H9 (cell line): Measurements from ENCODE around the gene ETV7. TPM values are rescaled to one million over a fixed set of nuclear protein-coding genes. Genes with fewer than 3 reads are reported as not detected.

ENCODE experiments used
- DNase-seq: peaks from one replicate; pipeline ENCODE4 v3.0.0-alpha.2; 2017
- H2AFZ ChIP-seq: one replicate; pipeline ENCODE4 v1.6.1; 2013; ENCODE audit warnings: mild to moderate bottlenecking, low read length, control low read depth, moderate library complexity
- H2AK5ac ChIP-seq: 2 replicates; pipeline ENCODE4 v1.6.1; 2013; ENCODE audit warnings: low read length, control low read depth, mixed read lengths; ENCODE audit not compliant: insufficient read length
- H2BK120ac ChIP-seq: one replicate; pipeline ENCODE4 v1.6.1; 2013; ENCODE audit warnings: low read depth, mild to moderate bottlenecking, low read length, control low read depth, inconsistent platforms; ENCODE audit not compliant: poor library complexity, severe bottlenecking
- H2BK12ac ChIP-seq: 2 replicates; pipeline ENCODE4 v1.6.1; 2013; ENCODE audit warnings: low read length, control low read depth, mixed read lengths, low read depth; ENCODE audit not compliant: insufficient read length
- H2BK15ac ChIP-seq: 2 replicates; pipeline ENCODE4 v1.6.1; 2013; ENCODE audit warnings: low read depth, low read length, control low read depth
- H2BK20ac ChIP-seq: one replicate; pipeline ENCODE4 v1.6.1; 2013; ENCODE audit warnings: low read depth, mild to moderate bottlenecking, low read length, control low read depth, inconsistent platforms; ENCODE audit not compliant: poor library complexity, severe bottlenecking
- H2BK5ac ChIP-seq: 2 replicates; pipeline ENCODE4 v1.6.1; 2013; ENCODE audit warnings: low read length, control low read depth, mixed read lengths; ENCODE audit not compliant: insufficient read length
- H3K14ac ChIP-seq: 2 replicates; pipeline ENCODE4 v1.6.1; 2013; ENCODE audit warnings: low read length, control low read depth; ENCODE audit not compliant: insufficient read depth
- H3K18ac ChIP-seq: 2 replicates; pipeline ENCODE4 v1.6.1; 2013; ENCODE audit warnings: low read depth, mild to moderate bottlenecking, mixed read lengths, low read length, control low read depth; ENCODE audit not compliant: insufficient read length
- H3K23ac ChIP-seq: 2 replicates; pipeline ENCODE4 v1.6.1; 2013; ENCODE audit warnings: low read length, control low read depth, mixed read lengths, low read depth; ENCODE audit not compliant: insufficient read length
- H3K23me2 ChIP-seq: 2 replicates; pipeline ENCODE4 v1.6.1; 2013; ENCODE audit warnings: low read depth, mild to moderate bottlenecking, mixed read lengths, low read length, control low read depth; ENCODE audit not compliant: insufficient read length, poor library complexity, severe bottlenecking
- H3K27ac ChIP-seq: 2 replicates; pipeline ENCODE4 v1.5.1; 2013; ENCODE audit warnings: low read length, control low read depth, mixed read lengths, low read depth; ENCODE audit not compliant: insufficient read length
- H3K27me3 ChIP-seq: 2 replicates; pipeline ENCODE4 v1.6.1; 2013; ENCODE audit warnings: low read length, control low read depth, inconsistent platforms; ENCODE audit not compliant: insufficient read depth
- H3K4ac ChIP-seq: 2 replicates; pipeline ENCODE4 v1.6.1; 2013; ENCODE audit warnings: low read depth, mild to moderate bottlenecking, control low read depth, inconsistent platforms, low read length, moderate library complexity
- H3K4me1 ChIP-seq: 2 replicates; pipeline ENCODE4 v1.6.1; 2013; ENCODE audit warnings: low read length, control low read depth, inconsistent platforms; ENCODE audit not compliant: insufficient read depth
- H3K4me2 ChIP-seq: 2 replicates; pipeline ENCODE4 v1.6.1; 2013; ENCODE audit warnings: low read length, control low read depth, mixed read lengths; ENCODE audit not compliant: insufficient read length, insufficient read depth
- H3K56ac ChIP-seq: 2 replicates; pipeline ENCODE4 v1.6.1; 2013; ENCODE audit warnings: low read depth, mild to moderate bottlenecking, mixed read lengths, low read length, control low read depth; ENCODE audit not compliant: insufficient read length
- H3K79me1 ChIP-seq: 2 replicates; pipeline ENCODE4 v1.6.1; 2013; ENCODE audit warnings: low read depth, mild to moderate bottlenecking, moderate library complexity, low read length, control low read depth, inconsistent platforms; ENCODE audit not compliant: insufficient read depth, poor library complexity, severe bottlenecking
- H3K79me2 ChIP-seq: 2 replicates; pipeline ENCODE4 v1.6.1; 2013; ENCODE audit warnings: low read length, control low read depth, inconsistent platforms; ENCODE audit not compliant: insufficient read depth
- H3K9ac ChIP-seq: 2 replicates; pipeline ENCODE4 v1.6.1; 2013; ENCODE audit warnings: low read length, control low read depth, mixed read lengths; ENCODE audit not compliant: insufficient read length; ENCODE audit errors: extremely low read depth
- H3K9me3 ChIP-seq: one replicate; pipeline ENCODE4 v1.6.1; 2013; ENCODE audit warnings: low read depth, low read length, inconsistent platforms; ENCODE audit not compliant: control insufficient read depth
- H3T11ph ChIP-seq: one replicate; pipeline ENCODE4 v1.6.1; 2013; ENCODE audit warnings: mild to moderate bottlenecking, low read length, control low read depth, inconsistent platforms
- H4K20me1 ChIP-seq: one replicate; pipeline ENCODE4 v1.6.1; 2013; ENCODE audit not compliant: control insufficient read depth, insufficient read length, insufficient read depth
- H4K5ac ChIP-seq: 2 replicates; pipeline ENCODE4 v1.6.1; 2013; ENCODE audit warnings: low read depth, mild to moderate bottlenecking, mixed read lengths, low read length, control low read depth; ENCODE audit not compliant: insufficient read length
- H4K8ac ChIP-seq: replicated peaks from 2 replicates; pipeline ENCODE4 v1.6.1; 2013; ENCODE audit warnings: low read length, control low read depth, mixed read lengths, low read depth; ENCODE audit not compliant: insufficient read length
- H4K91ac ChIP-seq: 2 replicates; pipeline ENCODE4 v1.6.1; 2013; ENCODE audit warnings: low read depth, mild to moderate bottlenecking, moderate library complexity, mixed read lengths, low read length, control low read depth; ENCODE audit not compliant: insufficient read length
- H3K27ac Mint-ChIP-seq, 3 experiments: 2 replicates in 2 of 3; 3 replicates in 1 of 3; pipeline ENCODE4 v1.8.0; 2020 to 2021; ENCODE audit warnings: mixed read lengths in 3 of 3, mild to moderate bottlenecking in 1 of 3, moderate library complexity in 1 of 3
- H3K27me3 Mint-ChIP-seq: 2 replicates; pipeline ENCODE4 v1.8.0; 2021; ENCODE audit warnings: low read depth, mild to moderate bottlenecking, moderate library complexity, mixed read lengths
- H3K36me3 Mint-ChIP-seq, 3 experiments: 2 replicates in 2 of 3; 3 replicates in 1 of 3; pipeline ENCODE4 v1.8.0; 2020 to 2021; ENCODE audit warnings: low read depth in 3 of 3, mixed read lengths in 3 of 3; ENCODE audit not compliant: insufficient read depth in 1 of 3
- H3K4me1 Mint-ChIP-seq, 2 experiments: 2 replicates each; pipeline ENCODE4 v1.8.0; 2020; ENCODE audit warnings: mixed read lengths in 2 of 2
- H3K4me3 Mint-ChIP-seq, 2 experiments: 2 replicates in 1 of 2; 3 replicates in 1 of 2; pipeline ENCODE4 v1.8.0; 2020 to 2021; ENCODE audit warnings: mild to moderate bottlenecking in 2 of 2, mixed read lengths in 2 of 2, moderate library complexity in 1 of 2
- H3K9me3 Mint-ChIP-seq, 2 experiments: 2 replicates in 1 of 2; 3 replicates in 1 of 2; pipeline ENCODE4 v1.8.0; 2020; ENCODE audit warnings: mild to moderate bottlenecking in 2 of 2, mixed read lengths in 2 of 2, moderate library complexity in 1 of 2
- CTCF ChIP-seq: fragments of 200-600 bp; sonication (generic); conservative IDR thresholded peaks from 3 replicates; pipeline ENCODE4 v1.8.0; 2021; ENCODE audit warnings: antibody characterized with exemption, mild to moderate bottlenecking
- WGBS: extraction: QIAGEN DNeasy Blood & Tissue Kit; methylation state at CpG from one replicate; pipeline ENCODE4 v1.1.7; 2013; ENCODE audit warnings: missing lambda C conversion rate, low lambda C conversion rate, mixed read lengths; ENCODE audit not compliant: insufficient read length; ENCODE audit errors: extremely low coverage; 5-methylcytosine and 5-hydroxymethylcytosine counted together
- total RNA-seq: library from RNA; stranded (reverse); gene quantifications from 2 replicates; pipeline ENCODE4 v1.2.1, GENCODE V29; 2021

The ETV7 gene
- total RNA-seq, 1 experiment from 2014 or later, result 0.92 TPM

GRCh38 chr6:36352477-36353157 lies 34.9 kb downstream of the ETV7 start:
- Histone ChIP-seq H3K4me1 (no peaks in the 10 kb centered on the region), H3K4me2 (no peak overlapping the region), H3K14ac (no peak overlapping the region), H3K9me3 (no peaks in the 10 kb centered on the region), H3K9ac (no peak overlapping the region), H3K27ac (no peak overlapping the region), H3K18ac (no peak overlapping the region), H2BK15ac (no peak overlapping the region), H3T11ph (no peak overlapping the region), H3K79me2 (no peaks in the 10 kb centered on the region), H2AK5ac (no peak overlapping the region), H2BK5ac (no peak overlapping the region), H3K56ac (no peak overlapping the region), H3K23me2 (no peaks in the 10 kb centered on the region), H4K5ac (no peak overlapping the region), H3K23ac (no peak overlapping the region), H3K4ac (no peak overlapping the region), H2BK20ac (no peak overlapping the region), H3K79me1 (no peaks in the 10 kb centered on the region), H2BK12ac (no peak overlapping the region), H4K8ac (no peak overlapping the region), H4K20me1 (no peaks in the 10 kb centered on the region), H2AFZ (no peak overlapping the region), H4K91ac (no peak overlapping the region), H2BK120ac (no peak overlapping the region), H3K27me3 (no peaks in the 10 kb centered on the region)
- Mint-ChIP-seq H3K9me3 (peaks cover 2 to 3% of the 10 kb centered on the region in 2 experiments; a peak in 2 of 5 replicates), H3K36me3 (peaks cover 0 to 2% (median 0%) of the 10 kb centered on the region in 3 experiments; a peak in 2 of 7 replicates), H3K4me3 (no peak overlapping the region), H3K27ac (no peak overlapping the region), H3K4me1 (no peaks in the 10 kb centered on the region), H3K27me3 (peaks cover 4% of the 10 kb centered on the region)
- no CpG with 5 or more reads among the region's 8 CpGs for WGBS
- no peak for DNase-seq
- no peak for TF ChIP-seq CTCF
